SK-N-SH treated with all-trans-retinoic acid at 6 μM for 48 hours (cell line): Measurements from ENCODE around the gene UBQLNL.

Experiments
- ATAC-seq: fragments of 200-7000 bp; cut with Tn5 transposase; 3 replicates; pipeline ENCODE4 v1.9.1; 2020; ENCODE audit warnings: mild to moderate bottlenecking, moderate library complexity
- ARNTL ChIP-seq: fragments of 450-650 bp; formaldehyde crosslinking; IDR thresholded peaks from 2 replicates; pipeline ENCODE4 v1.5.0; 2020; ENCODE audit warnings: low read depth, mild to moderate bottlenecking, moderate library complexity, borderline replicate concordance
- BACH2 ChIP-seq: fragments of 250-450 bp; sonication (Bioruptor Pico); IDR thresholded peaks from 2 replicates; pipeline ENCODE4 v1.9.0; 2021; ENCODE audit warnings: mild to moderate bottlenecking, borderline replicate concordance
- CSDC2 ChIP-seq: fragments of 250-450 bp; sonication (Bioruptor Pico); IDR thresholded peaks from 2 replicates; pipeline ENCODE4 v1.5.0; 2020; ENCODE audit warnings: mild to moderate bottlenecking, moderate library complexity
- ESRRG ChIP-seq: fragments of 250-450 bp; sonication (Bioruptor Pico); IDR thresholded peaks from 2 replicates; pipeline ENCODE4 v1.6.1; 2021; ENCODE audit warnings: mild to moderate bottlenecking
- GLIS3 ChIP-seq: fragments of 250-450 bp; sonication (Bioruptor Pico); IDR thresholded peaks from 2 replicates; pipeline ENCODE4 v1.5.0; 2020; ENCODE audit warnings: mild to moderate bottlenecking, moderate library complexity
- OSR1 ChIP-seq: fragments of 250-450 bp; sonication (Bioruptor Pico); IDR thresholded peaks from 2 replicates; pipeline ENCODE4 v1.8.0; 2022; ENCODE audit warnings: moderate library complexity, mild to moderate bottlenecking, inconsistent platforms
- PATZ1 ChIP-seq: fragments of 250-450 bp; sonication (Bioruptor Pico); IDR thresholded peaks from 2 replicates; pipeline ENCODE4 v1.8.0; 2020; ENCODE audit warnings: mild to moderate bottlenecking, moderate library complexity, borderline replicate concordance
- POU6F1 ChIP-seq: fragments of 250-450 bp; sonication (Bioruptor Pico); IDR thresholded peaks from 2 replicates; pipeline ENCODE4 v1.8.0; 2021; ENCODE audit warnings: low read depth, mild to moderate bottlenecking, moderate library complexity, borderline replicate concordance
- PPARA ChIP-seq: fragments of 250-450 bp; sonication (Bioruptor Pico); IDR thresholded peaks from 2 replicates; pipeline ENCODE4 v1.5.0; 2020; ENCODE audit warnings: mild to moderate bottlenecking, borderline replicate concordance
- RARB ChIP-seq: fragments of 250-450 bp; sonication (Bioruptor Pico); IDR thresholded peaks from 2 replicates; pipeline ENCODE4 v1.8.0; 2021; ENCODE audit warnings: mild to moderate bottlenecking, moderate library complexity
- SNAI2 ChIP-seq: fragments of 250-450 bp; sonication (Bioruptor Pico); IDR thresholded peaks from 2 replicates; pipeline ENCODE4 v1.5.0; 2020; ENCODE audit warnings: mild to moderate bottlenecking, moderate library complexity
- TCF4 ChIP-seq: fragments of 250-450 bp; sonication (Bioruptor Pico); IDR thresholded peaks from 2 replicates; pipeline ENCODE4 v1.8.0; 2021; ENCODE audit warnings: mild to moderate bottlenecking, moderate library complexity, borderline replicate concordance
- TSHZ2 ChIP-seq: fragments of 250-450 bp; sonication (Bioruptor Pico); IDR thresholded peaks from 2 replicates; pipeline ENCODE4 v1.5.0; 2020; ENCODE audit warnings: mild to moderate bottlenecking, moderate library complexity
- ZC3H10 ChIP-seq: fragments of 250-450 bp; sonication (Bioruptor Pico); IDR thresholded peaks from 2 replicates; pipeline ENCODE4 v1.5.1; 2021; ENCODE audit warnings: mild to moderate bottlenecking, moderate library complexity
- ZFP3 ChIP-seq: fragments of 250-450 bp; sonication (Bioruptor Pico); IDR thresholded peaks from 2 replicates; pipeline ENCODE4 v1.5.0; 2020; ENCODE audit warnings: mild to moderate bottlenecking, moderate library complexity
- ZFP30 ChIP-seq: fragments of 450-650 bp; formaldehyde crosslinking; IDR thresholded peaks from 2 replicates; pipeline ENCODE4 v1.5.0; 2022; ENCODE audit warnings: mild to moderate bottlenecking, moderate library complexity
- ZNF70 ChIP-seq: fragments of 450-650 bp; formaldehyde crosslinking; IDR thresholded peaks from 2 replicates; pipeline ENCODE4 v1.5.0; 2020; ENCODE audit warnings: mild to moderate bottlenecking, moderate library complexity
- ZNF8 ChIP-seq: fragments of 450-650 bp; formaldehyde crosslinking; IDR thresholded peaks from 2 replicates; pipeline ENCODE4 v1.5.0; 2020; ENCODE audit warnings: mild to moderate bottlenecking, moderate library complexity
- TF ChIP-seq, protein P1 (sequence below): fragments of 250-450 bp; sonication (Bioruptor Pico); IDR thresholded peaks from 2 replicates; pipeline ENCODE4 v1.5.1; 2021; ENCODE audit warnings: mild to moderate bottlenecking, moderate library complexity
- TF ChIP-seq, protein P2 (sequence below): fragments of 250-450 bp; sonication (Bioruptor Pico); IDR thresholded peaks from 2 replicates; pipeline ENCODE4 v1.5.1; 2020; ENCODE audit warnings: low read depth, mild to moderate bottlenecking, moderate library complexity

UBQLNL gene

DNA sequence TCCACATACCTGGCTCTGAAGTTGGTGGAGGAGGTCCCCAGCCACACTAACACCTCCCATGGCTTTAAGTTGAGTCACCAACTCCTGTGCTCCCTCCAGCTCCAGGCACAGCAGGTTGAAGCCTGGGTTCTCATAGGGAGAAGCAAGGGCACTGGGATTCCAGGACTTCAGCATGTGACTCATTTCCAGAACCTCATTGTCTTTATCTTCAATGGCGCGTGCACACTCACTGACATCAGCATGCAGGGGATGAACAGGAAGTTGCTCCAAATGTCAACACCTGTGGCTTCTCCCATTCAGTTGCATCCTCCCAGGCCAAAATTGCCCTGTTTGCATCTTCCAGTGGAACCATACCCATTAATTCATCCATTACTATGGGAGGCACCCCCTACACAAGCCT, 5.8 kb upstream of the UBQLNL start (continued):
- TF ChIP-seq, protein P1, sequence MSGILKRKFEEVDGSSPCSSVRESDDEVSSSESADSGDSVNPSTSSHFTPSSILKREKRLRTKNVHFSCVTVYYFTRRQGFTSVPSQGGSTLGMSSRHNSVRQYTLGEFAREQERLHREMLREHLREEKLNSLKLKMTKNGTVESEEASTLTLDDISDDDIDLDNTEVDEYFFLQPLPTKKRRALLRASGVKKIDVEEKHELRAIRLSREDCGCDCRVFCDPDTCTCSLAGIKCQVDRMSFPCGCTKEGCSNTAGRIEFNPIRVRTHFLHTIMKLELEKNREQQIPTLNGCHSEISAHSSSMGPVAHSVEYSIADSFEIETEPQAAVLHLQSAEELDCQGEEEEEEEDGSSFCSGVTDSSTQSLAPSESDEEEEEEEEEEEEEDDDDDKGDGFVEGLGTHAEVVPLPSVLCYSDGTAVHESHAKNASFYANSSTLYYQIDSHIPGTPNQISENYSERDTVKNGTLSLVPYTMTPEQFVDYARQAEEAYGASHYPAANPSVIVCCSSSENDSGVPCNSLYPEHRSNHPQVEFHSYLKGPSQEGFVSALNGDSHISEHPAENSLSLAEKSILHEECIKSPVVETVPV (CRISPR knock-in tag), result no peak
- no peak for TF ChIP-seq OSR1 (CRISPR knock-in tag)
- TF ChIP-seq SNAI2, result no peak
- no peak for TF ChIP-seq ZC3H10

GRCh38 chr11:5521540-5521939, 5.0 kb upstream of the UBQLNL start:
- TF ChIP-seq TSHZ2 (no peak), ARNTL (CRISPR knock-in tag) (no peak), CSDC2 (CRISPR knock-in tag) (no peak), GLIS3 (no peak), PATZ1 (CRISPR knock-in tag) (no peak), POU6F1 (CRISPR knock-in tag) (no peak), TCF4 (CRISPR knock-in tag) (no peak), ESRRG (CRISPR knock-in tag) (no peak), ZC3H10 (no peak), ZNF8 (CRISPR knock-in tag) (no peak), RARB (no peak), ZFP3 (CRISPR knock-in tag) (no peak), PPARA (CRISPR knock-in tag) (no peak), ZNF70 (CRISPR knock-in tag) (no peak)
- TF ChIP-seq, protein P1 (CRISPR knock-in tag), result no peak
- TF ChIP-seq, protein P2, sequence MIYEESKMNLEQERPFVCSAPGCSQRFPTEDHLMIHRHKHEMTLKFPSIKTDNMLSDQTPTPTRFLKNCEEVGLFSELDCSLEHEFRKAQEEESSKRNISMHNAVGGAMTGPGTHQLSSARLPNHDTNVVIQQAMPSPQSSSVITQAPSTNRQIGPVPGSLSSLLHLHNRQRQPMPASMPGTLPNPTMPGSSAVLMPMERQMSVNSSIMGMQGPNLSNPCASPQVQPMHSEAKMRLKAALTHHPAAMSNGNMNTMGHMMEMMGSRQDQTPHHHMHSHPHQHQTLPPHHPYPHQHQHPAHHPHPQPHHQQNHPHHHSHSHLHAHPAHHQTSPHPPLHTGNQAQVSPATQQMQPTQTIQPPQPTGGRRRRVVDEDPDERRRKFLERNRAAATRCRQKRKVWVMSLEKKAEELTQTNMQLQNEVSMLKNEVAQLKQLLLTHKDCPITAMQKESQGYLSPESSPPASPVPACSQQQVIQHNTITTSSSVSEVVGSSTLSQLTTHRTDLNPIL (CRISPR knock-in tag), result no peak
- no peak for ATAC-seq

- TF ChIP-seq ZC3H10 (no peak), ESRRG (CRISPR knock-in tag) (no peak), ZFP3 (CRISPR knock-in tag) (no peak)
- no peak for ATAC-seq
Measured at GRCh38 chr11:5514841-5515240, 1.7 kb downstream of the UBQLNL start.

DNA sequence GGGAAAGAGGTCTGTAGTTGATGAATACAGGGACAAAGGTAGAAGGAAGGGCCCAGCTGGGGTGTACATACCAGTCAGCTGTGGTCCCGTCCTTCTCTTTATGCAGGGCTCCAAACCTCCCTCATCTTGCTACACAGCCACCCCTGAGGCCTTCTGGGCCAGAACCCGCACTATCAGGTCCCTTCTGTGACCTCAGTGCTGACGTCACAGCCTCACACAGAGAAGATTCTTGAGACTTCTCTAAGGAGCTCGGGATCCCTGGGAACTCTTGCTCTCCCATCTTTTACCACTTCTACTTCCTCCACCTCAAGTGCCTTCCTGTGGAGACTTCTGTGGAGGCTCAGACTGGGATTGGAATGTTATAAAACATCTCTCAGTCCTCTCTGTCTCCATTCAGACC, 6.7 kb downstream of the UBQLNL start, which contains the start of gene UBQLN3:
Gene UBQLN3 (minus strand): TSS at position 155 of the 400 bp plus-strand sequence. CDS start 399 bp downstream, outside the sequence.
- no peak for ATAC-seq
- TF ChIP-seq ZNF8 (CRISPR knock-in tag) (no peak), BACH2 (CRISPR knock-in tag) (no peak), ARNTL (CRISPR knock-in tag) (no peak), PATZ1 (CRISPR knock-in tag) (no peak), TSHZ2 (no peak), ZFP30 (CRISPR knock-in tag) (no peak), ZFP3 (CRISPR knock-in tag) (no peak)
